Gastrocnemius medialis (tissue), 4 donors: ENCODE data around the gene CCR3. TPM values are rescaled to one million over a fixed set of nuclear protein-coding genes. Genes with fewer than 3 reads are reported as not detected.

Source experiments
- ATAC-seq, 2 donors: fragments of 150-250 bp; one replicate each; pipeline ENCODE4 v1.9.1; 2016
- DNase-seq, 2 donors: peaks; one replicate each; pipeline ENCODE4 v3.0.0-alpha.2; 2019
- H3K27ac ChIP-seq, 4 donors: fragments of 200-600 bp; sonication (generic); 1 replicate in 1 of 4; 2 replicates in 3 of 4; pipeline ENCODE4 v1.5.1; 2016 to 2018; ENCODE audit warnings: mild to moderate bottlenecking in 2 of 4, moderate library complexity in 1 of 4
- H3K27me3 ChIP-seq, 3 donors: fragments of 200-600 bp; sonication (generic) in 2 of 3; 1 replicate in 1 of 3; 2 replicates in 2 of 3; pipeline versions ENCODE4 v1.5.1 to v1.6.0; 2016 to 2019; ENCODE audit warnings: mild to moderate bottlenecking in 1 of 3, moderate library complexity in 1 of 3
- H3K36me3 ChIP-seq, 2 donors: fragments of 200-600 bp; sonication (generic) in 1 of 2; one replicate each; pipeline ENCODE4 v1.5.1; 2017 to 2018
- H3K4me1 ChIP-seq, 2 donors: fragments of 200-600 bp; sonication (generic) in 1 of 2; one replicate each; pipeline ENCODE4 v1.5.1; 2016 to 2017; ENCODE audit warnings: mild to moderate bottlenecking in 2 of 2
- H3K4me3 ChIP-seq, 4 donors: fragments of 200-600 bp; sonication (generic) in 3 of 4; 1 replicate in 1 of 4; 2 replicates in 3 of 4; pipeline ENCODE4 v1.5.1; 2016 to 2019; ENCODE audit warnings: mild to moderate bottlenecking in 2 of 4
- H3K9me3 ChIP-seq, 3 donors: fragments of 200-600 bp; sonication (generic) in 2 of 3; 1 replicate in 1 of 3; 2 replicates in 2 of 3; pipeline ENCODE4 v1.5.1; 2016 to 2019
- CTCF ChIP-seq, 5 experiments: fragments of 450-650 bp in 3 of 5; fragments of 200-600 bp in 2 of 5; sonication (generic) in 2 of 5; IDR thresholded peaks in 4 of 5; conservative IDR thresholded peaks in 1 of 5; 1 replicate in 4 of 5; 2 replicates in 1 of 5; pipeline ENCODE4 v1.5.1; 2016 to 2019; ENCODE audit warnings: antibody characterized with exemption in 5 of 5, mild to moderate bottlenecking in 3 of 5, moderate library complexity in 3 of 5
- POLR2A ChIP-seq, 2 donors: fragments of 450-650 bp; IDR thresholded peaks; one replicate each; pipeline ENCODE4 v1.6.1; 2017; ENCODE audit warnings: antibody characterized with exemption in 2 of 2, mild to moderate bottlenecking in 2 of 2, moderate library complexity in 2 of 2
- in situ Hi-C, 4 donors: fragments of 200-750 bp; cut with MboI; loops; one replicate each; pipeline versions ENCODE4 v1.15.0 to v1.8.0; 2017; ENCODE audit warnings: low sequenced_read_pairs in 4 of 4
- intact Hi-C: fragments of 100-400 bp; cut with DNase I; formaldehyde crosslinking; loops from one replicate; pipeline ENCODE4 v1.15.1; 2023; ENCODE audit warnings: low total_unique reads
- total RNA-seq, 4 donors: library from RNA; depleted of rRNA; stranded (reverse); fragments of >200 nt; gene quantifications; one replicate each; pipeline versions ENCODE4 v1.1.0 to v1.2.3, GENCODE V29; 2016

Gene CCR3
- total RNA-seq, 4 donors from 2014 or later = not detected

GRCh38 chr3:46278816-46279672, 36.8 kb downstream of the CCR3 start:
- no peak overlapping the region for H3K27ac ChIP-seq
- in situ Hi-C loops = loop anchor here in 1 of 4 donors (10.0 kb wide), 1 partner anchor 96 kb away; the partner anchor contains the start of gene CCR5
- no peaks in the 10 kb centered on the region for H3K36me3 ChIP-seq
- H3K9me3 ChIP-seq = no peaks in the 10 kb centered on the region
- TF ChIP-seq POLR2A (IDR thresholded peaks at IDR 0.05) (no peak), CTCF (IDR thresholded peaks at IDR 0.05 in 4 of 5, conservative IDR thresholded peaks at IDR 0.05 in 1 of 5) (no peak)
- ATAC-seq (no peak), DNase-seq (no peak)
- no peak overlapping the region for H3K4me3 ChIP-seq
- no peaks in the 10 kb centered on the region for H3K27me3 ChIP-seq
- H3K4me1 ChIP-seq = no peaks in the 10 kb centered on the region
- intact Hi-C loops = loop anchor here (5.0 kb wide), 1 partner anchor 163 kb away; no protein-coding TSS in a partner anchor

- Histone ChIP-seq H3K4me3 (no peak overlapping the region), H3K27me3 (no peaks in the 10 kb centered on the region), H3K36me3 (no peaks in the 10 kb centered on the region), H3K9me3 (no peaks in the 10 kb centered on the region), H3K4me1 (no peaks in the 10 kb centered on the region), H3K27ac (no peak overlapping the region)
- TF ChIP-seq POLR2A (IDR thresholded peaks at IDR 0.05) (no peak), CTCF (IDR thresholded peaks at IDR 0.05 in 4 of 5, conservative IDR thresholded peaks at IDR 0.05 in 1 of 5) (no peak)
- intact Hi-C loops (loop anchor here (10.0 kb wide), 1 partner anchor 145 kb away; no protein-coding TSS in a partner anchor), in situ Hi-C loops (no loop called here)
- DNase-seq = no peak
- ATAC-seq = no peak
Measured at GRCh38 chr3:46280105-46280797, 38.0 kb downstream of the CCR3 start.

DNA sequence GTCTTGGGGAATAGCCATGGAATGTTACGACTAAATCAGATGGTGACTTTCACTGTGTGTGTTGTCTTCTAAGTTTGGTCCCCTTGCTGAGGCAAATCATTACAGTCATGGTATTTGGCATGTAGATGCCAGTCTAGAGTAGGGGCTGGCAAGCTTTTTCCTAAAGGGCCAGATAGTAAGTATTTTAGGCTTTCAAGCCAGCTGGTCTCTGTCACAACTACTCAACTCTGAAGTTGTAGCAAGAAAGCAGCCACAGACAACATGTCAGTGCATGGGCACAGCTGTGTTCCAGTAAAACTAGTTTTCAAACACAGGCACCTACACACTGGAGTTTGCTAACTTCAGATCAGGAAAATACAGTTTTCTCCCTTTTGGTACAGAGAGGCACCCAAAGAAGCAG, 39.3 kb downstream of the CCR3 start:
- DNase-seq = no peak
- H3K4me1 ChIP-seq = no peaks in the 10 kb centered on the region
- H3K9me3 ChIP-seq = no peaks in the 10 kb centered on the region
- intact Hi-C loops (loop anchor here (10.0 kb wide), 1 partner anchor 143 kb away; no protein-coding TSS in a partner anchor), in situ Hi-C loops (no loop called here)
- ATAC-seq = no peak
- H3K4me3 ChIP-seq = no peak overlapping the region
- no peaks in the 10 kb centered on the region for H3K27me3 ChIP-seq
- no peak overlapping the region for H3K27ac ChIP-seq
- no peak for TF ChIP-seq POLR2A (IDR thresholded peaks at IDR 0.05)
- TF ChIP-seq CTCF (IDR thresholded peaks at IDR 0.05 in 4 of 5, conservative IDR thresholded peaks at IDR 0.05 in 1 of 5) = no peak
- no peaks in the 10 kb centered on the region for H3K36me3 ChIP-seq

- no peak overlapping the region for H3K27ac ChIP-seq
- in situ Hi-C loops (no loop called here), intact Hi-C loops (loop anchor here (10.0 kb wide), 1 partner anchor 143 kb away; no protein-coding TSS in a partner anchor)
- TF ChIP-seq POLR2A (IDR thresholded peaks at IDR 0.05) (no peak), CTCF (IDR thresholded peaks at IDR 0.05 in 4 of 5, conservative IDR thresholded peaks at IDR 0.05 in 1 of 5) (no peak)
- no peak overlapping the region for H3K4me3 ChIP-seq
- H3K36me3 ChIP-seq = no peaks in the 10 kb centered on the region
- no peak for ATAC-seq
- H3K9me3 ChIP-seq = no peaks in the 10 kb centered on the region
- no peak for DNase-seq
- no peaks in the 10 kb centered on the region for H3K4me1 ChIP-seq
- no peaks in the 10 kb centered on the region for H3K27me3 ChIP-seq
Measured at GRCh38 chr3:46282041-46282440, 39.8 kb downstream of the CCR3 start.
